ENCODE data around the gene SUPT5H. TPM values are rescaled to one million over a fixed set of nuclear protein-coding genes. Genes with fewer than 3 reads are reported as not detected.
A peak's percentile ranks its signal among the peaks of the same experiment; 100 is the strongest.

SUPT5H gene
- total RNA-seq, 1 experiment from 2014 or later = 171 TPM

DNA sequence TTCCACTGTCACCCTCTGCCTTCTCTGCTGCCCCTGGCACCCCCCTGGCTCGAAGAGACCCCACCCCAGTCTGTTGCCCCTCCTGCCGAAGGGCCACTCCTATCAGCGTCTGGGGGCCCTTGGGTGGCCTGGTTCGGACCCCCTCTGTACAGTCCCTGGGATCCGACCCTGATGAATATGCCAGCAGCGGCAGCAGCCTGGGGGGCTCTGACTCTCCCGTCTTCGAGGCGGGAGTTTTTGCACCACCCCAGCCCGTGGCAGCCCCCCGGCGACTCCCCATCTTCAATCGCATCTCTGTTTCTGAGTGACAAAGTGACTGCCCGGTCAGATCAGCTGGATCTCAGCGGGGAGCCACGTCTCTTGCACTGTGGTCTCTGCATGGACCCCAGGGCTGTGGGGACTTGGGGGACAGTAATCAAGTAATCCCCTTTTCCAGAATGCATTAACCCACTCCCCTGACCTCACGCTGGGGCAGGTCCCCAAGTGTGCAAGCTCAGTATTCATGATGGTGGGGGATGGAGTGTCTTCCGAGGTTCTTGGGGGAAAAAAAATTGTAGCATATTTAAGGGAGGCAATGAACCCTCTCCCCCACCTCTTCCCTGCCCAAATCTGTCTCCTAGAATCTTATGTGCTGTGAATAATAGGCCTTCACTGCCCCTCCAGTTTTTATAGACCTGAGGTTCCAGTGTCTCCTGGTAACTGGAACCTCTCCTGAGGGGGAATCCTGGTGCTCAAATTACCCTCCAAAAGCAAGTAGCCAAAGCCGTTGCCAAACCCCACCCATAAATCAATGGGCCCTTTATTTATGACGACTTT lies 36.8 kb upstream of the SUPT5H start:
- H3K4me1 ChIP-seq = peaks cover 29% of the 10 kb centered on the region
- intact Hi-C loops (cut with micrococcal nuclease; ENCODE audit: unreplicated experiment) = no loop called here
- POLR2A ChIA-PET = interaction anchor here (0.6 to 4.1 kb wide), 6 partner anchors 7 to 439 kb away, joined by 3 to 27 read pairs (median 4); partner anchors contain the start of genes MED29, PAF1 and RPS16

DNA sequence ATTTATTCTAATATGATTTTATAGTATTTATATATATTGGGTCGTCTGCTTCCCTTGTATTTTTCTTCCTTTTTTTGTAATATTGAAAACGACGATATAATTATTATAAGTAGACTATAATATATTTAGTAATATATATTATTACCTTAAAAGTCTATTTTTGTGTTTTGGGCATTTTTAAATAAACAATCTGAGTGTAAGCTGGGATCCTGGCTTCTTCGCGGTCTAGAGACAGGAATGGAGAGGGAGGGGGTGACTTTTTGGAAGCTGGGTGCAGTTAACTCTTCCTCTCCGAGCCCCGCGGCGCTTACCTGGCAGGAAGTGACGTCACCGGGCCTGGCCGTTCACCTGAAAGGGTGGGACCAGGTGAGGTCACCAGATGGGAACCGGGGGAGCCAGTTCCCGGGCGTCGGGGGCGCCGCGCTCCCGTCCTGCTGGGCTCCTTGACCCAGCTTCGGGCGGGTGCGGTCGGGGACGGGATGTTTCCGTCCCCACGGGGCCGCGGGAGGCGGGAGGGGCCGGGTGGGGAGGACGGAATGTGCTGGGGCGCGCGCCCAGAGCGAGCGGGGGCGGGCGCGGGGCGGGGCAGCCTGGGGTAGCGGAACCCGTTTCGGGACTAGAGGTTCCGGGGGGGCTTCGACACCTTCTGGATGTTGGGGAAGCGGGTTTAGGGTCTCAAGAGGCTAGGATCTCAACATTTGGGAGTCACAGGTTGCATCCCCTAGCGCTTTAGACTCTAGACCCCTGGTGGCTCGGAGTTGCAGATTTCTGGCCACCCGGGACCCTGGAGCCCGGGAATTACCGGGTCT lies 36.0 kb upstream of the SUPT5H start:
- intact Hi-C loops (cut with micrococcal nuclease; ENCODE audit: unreplicated experiment) = no loop called here
- Histone ChIP-seq H3K27me3 (replicated peaks; ENCODE audit: control insufficient read depth, insufficient read depth, low read length) (no peaks in the 10 kb centered on the region), H3K4me1 (peaks cover 30% of the 10 kb centered on the region), H3K36me3 (ENCODE audit: control insufficient read depth, insufficient read depth, low read length) (peaks cover 4% of the 10 kb centered on the region; the same call in 1 of the 2 replicates), H3K9me3 (no peaks in the 10 kb centered on the region), H3K4me3 (ENCODE audit: low read depth, low read length) (peak overlapping the region; percentile 94)
- H3K27ac Mint-ChIP-seq (ENCODE audit: unreplicated experiment) = peak overlapping the region; percentile 90
- CTCF ChIA-PET = interaction anchor here (0.6 to 4.1 kb wide), 3 partner anchors 12 to 115 kb away, joined by 6 to 17 read pairs (median 7); partner anchors contain the start of gene MED29
- POLR2A ChIA-PET = interaction anchor here (0.6 to 4.1 kb wide), 6 partner anchors 8 to 751 kb away, joined by 3 to 27 read pairs (median 4); partner anchors contain the start of gene RPS16
- H3K36me3 Mint-ChIP-seq (ENCODE audit: insufficient read depth, unreplicated experiment) = peaks cover 72% of the 10 kb centered on the region
- peak overlapping the region; percentile 77 for H3K4me3 Mint-ChIP-seq (ENCODE audit: unreplicated experiment)
- H3K9me3 Mint-ChIP-seq (ENCODE audit: unreplicated experiment) = no peaks in the 10 kb centered on the region
- H3K4me1 Mint-ChIP-seq (ENCODE audit: low read depth, unreplicated experiment) = peaks cover 43% of the 10 kb centered on the region
- peak; percentile 96 to 98 for DNase-seq
- peaks cover 3% of the 10 kb centered on the region for H3K27me3 Mint-ChIP-seq (ENCODE audit: insufficient read depth, unreplicated experiment)
- BruUV-seq (replicated peaks) = no TSS peak
- TF ChIP-seq, protein P1, sequence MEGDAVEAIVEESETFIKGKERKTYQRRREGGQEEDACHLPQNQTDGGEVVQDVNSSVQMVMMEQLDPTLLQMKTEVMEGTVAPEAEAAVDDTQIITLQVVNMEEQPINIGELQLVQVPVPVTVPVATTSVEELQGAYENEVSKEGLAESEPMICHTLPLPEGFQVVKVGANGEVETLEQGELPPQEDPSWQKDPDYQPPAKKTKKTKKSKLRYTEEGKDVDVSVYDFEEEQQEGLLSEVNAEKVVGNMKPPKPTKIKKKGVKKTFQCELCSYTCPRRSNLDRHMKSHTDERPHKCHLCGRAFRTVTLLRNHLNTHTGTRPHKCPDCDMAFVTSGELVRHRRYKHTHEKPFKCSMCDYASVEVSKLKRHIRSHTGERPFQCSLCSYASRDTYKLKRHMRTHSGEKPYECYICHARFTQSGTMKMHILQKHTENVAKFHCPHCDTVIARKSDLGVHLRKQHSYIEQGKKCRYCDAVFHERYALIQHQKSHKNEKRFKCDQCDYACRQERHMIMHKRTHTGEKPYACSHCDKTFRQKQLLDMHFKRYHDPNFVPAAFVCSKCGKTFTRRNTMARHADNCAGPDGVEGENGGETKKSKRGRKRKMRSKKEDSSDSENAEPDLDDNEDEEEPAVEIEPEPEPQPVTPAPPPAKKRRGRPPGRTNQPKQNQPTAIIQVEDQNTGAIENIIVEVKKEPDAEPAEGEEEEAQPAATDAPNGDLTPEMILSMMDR (IDR thresholded peaks at IDR 0.05; ENCODE audit: insufficient read depth in 1 of 2, low read depth in 1 of 2, low read length in 1 of 2, severe bottlenecking in 1 of 2, unreplicated experiment in 1 of 2) = no peak

More for the DNA sequence above, 36.8 kb upstream of the SUPT5H start:
- TF ChIP-seq, protein P1 (IDR thresholded peaks at IDR 0.05; ENCODE audit: insufficient read depth in 1 of 2, low read depth in 1 of 2, low read length in 1 of 2, severe bottlenecking in 1 of 2, unreplicated experiment in 1 of 2) = no peak
- Mint-ChIP-seq H3K4me3 (ENCODE audit: unreplicated experiment) (peak overlapping the region; percentile 77), H3K36me3 (ENCODE audit: insufficient read depth, unreplicated experiment) (peaks cover 74% of the 10 kb centered on the region), H3K4me1 (ENCODE audit: low read depth, unreplicated experiment) (peaks cover 38% of the 10 kb centered on the region), H3K27me3 (ENCODE audit: insufficient read depth, unreplicated experiment) (peaks cover 3% of the 10 kb centered on the region), H3K27ac (ENCODE audit: unreplicated experiment) (peak overlapping the region; percentile 90), H3K9me3 (ENCODE audit: unreplicated experiment) (no peaks in the 10 kb centered on the region)
- DNase-seq = no peak
- Histone ChIP-seq H3K36me3 (ENCODE audit: control insufficient read depth, insufficient read depth, low read length) (peaks cover 4% of the 10 kb centered on the region; the same call in 1 of the 2 replicates), H3K4me3 (ENCODE audit: low read depth, low read length) (peak overlapping the region; percentile 94), H3K27me3 (replicated peaks; ENCODE audit: control insufficient read depth, insufficient read depth, low read length) (no peaks in the 10 kb centered on the region), H3K9me3 (no peaks in the 10 kb centered on the region)
- CTCF ChIA-PET = interaction anchor here (0.6 to 4.1 kb wide), 3 partner anchors 11 to 114 kb away, joined by 6 to 17 read pairs (median 7); partner anchors contain the start of gene MED29
- BruUV-seq (replicated peaks) = TSS peak; percentile 78

Data from Caco-2 (cell line).